ENCODE data around the gene ASB10.

ASB10 gene, protein sequence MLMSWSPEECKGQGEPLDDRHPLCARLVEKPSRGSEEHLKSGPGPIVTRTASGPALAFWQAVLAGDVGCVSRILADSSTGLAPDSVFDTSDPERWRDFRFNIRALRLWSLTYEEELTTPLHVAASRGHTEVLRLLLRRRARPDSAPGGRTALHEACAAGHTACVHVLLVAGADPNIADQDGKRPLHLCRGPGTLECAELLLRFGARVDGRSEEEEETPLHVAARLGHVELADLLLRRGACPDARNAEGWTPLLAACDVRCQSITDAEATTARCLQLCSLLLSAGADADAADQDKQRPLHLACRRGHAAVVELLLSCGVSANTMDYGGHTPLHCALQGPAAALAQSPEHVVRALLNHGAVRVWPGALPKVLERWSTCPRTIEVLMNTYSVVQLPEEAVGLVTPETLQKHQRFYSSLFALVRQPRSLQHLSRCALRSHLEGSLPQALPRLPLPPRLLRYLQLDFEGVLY

DNA sequence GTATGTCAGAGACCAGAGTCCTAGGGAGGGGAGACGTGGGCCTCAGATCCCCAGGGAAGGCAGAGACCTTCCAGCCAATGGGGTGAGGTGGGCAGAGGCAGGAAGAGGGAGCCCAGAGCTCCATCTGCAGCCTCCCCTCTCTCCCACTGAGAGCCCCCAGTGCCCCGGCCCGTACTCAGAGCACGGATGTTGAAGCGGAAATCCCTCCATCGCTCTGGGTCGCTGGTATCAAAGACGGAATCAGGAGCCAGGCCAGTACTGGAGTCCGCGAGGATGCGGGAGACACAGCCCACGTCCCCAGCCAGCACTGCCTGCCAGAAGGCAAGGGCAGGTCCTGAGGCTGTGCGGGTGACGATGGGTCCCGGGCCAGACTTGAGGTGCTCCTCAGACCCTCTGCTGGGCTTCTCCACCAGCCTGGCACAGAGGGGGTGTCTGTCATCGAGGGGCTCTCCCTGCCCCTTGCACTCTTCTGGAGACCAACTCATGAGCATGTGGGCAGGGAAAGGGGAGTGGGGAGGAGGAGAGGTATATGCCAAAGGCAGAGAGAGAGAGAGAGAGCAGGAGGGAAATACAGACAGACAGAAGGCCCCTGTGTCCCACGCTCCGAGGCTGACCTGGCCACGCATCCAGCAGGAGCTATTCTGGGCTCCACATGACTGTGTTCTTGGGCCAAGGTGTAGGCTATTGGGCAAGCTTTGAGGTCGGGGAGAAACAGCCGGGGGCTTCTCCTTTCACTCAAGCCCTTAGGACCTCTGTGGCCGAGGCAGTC, at the start of gene ASB10:
TSS of gene ASB10 (minus strand) at position 611 of the 769 bp plus-strand sequence. CDS start at position 491, 120 bp downstream.
- Histone ChIP-seq H3K4me1 (ENCODE audit: insufficient read depth, insufficient read length) (no peaks in the 10 kb centered on the region), H3K36me3 (ENCODE audit: insufficient read depth, insufficient read length, low read length) (no peaks in the 10 kb centered on the region), H3K4me3 (ENCODE audit: insufficient read length, low read depth) (no peak within 1 kb of the TSS), H3K9ac (ENCODE audit: insufficient read length, low read depth) (no peak within 1 kb of the TSS), H3K9me3 (ENCODE audit: insufficient read depth, low read length) (no peaks in the 10 kb centered on the region), H3K27me3 (ENCODE audit: insufficient read depth, insufficient read length) (no peaks in the 10 kb centered on the region)
- TF ChIP-seq YY1 (IDR thresholded peaks at IDR 0.05; ENCODE audit: insufficient read depth, insufficient read length) (no peak), ZNF274 (IDR thresholded peaks at IDR 0.05; ENCODE audit: low read depth, low read length) (no peak), SUZ12 (IDR thresholded peaks at IDR 0.05; ENCODE audit: extremely low read depth, insufficient read depth, insufficient read length) (no peak)
- DNase-seq (ENCODE audit: low read depth, low spot score): no peak

DNA sequence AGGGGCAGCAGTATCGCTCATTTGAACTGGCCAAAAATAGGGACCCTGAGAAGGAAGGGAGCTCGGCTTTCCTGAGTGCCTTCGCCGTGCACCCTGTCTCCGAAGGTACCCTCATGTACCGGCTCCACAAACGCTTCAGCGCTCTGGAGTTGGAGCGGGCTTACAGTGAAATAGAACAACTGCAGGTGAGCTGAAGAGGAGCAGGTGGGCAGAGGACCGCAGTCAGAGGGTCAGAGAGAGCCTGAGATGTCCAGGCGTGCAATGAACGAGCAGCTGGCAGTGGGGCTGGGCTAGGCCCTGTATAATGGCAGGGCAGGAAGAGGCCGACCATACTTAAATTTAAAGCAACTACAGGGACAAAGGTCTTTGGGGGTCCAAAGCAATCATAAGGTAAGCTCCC, 49.4 kb upstream of the ASB10 start:
- Histone ChIP-seq H3K36me3 (ENCODE audit: insufficient read depth, insufficient read length, low read length) (peaks cover 67% of the 10 kb centered on the region), H3K4me1 (ENCODE audit: insufficient read depth, insufficient read length) (no peaks in the 10 kb centered on the region), H3K4me3 (ENCODE audit: insufficient read length, low read depth) (no peak overlapping the region), H3K9ac (ENCODE audit: insufficient read length, low read depth) (no peak overlapping the region), H3K27me3 (ENCODE audit: insufficient read depth, insufficient read length) (no peaks in the 10 kb centered on the region), H3K9me3 (ENCODE audit: insufficient read depth, low read length) (no peaks in the 10 kb centered on the region)
- no peak for DNase-seq (ENCODE audit: low read depth, low spot score)
- TF ChIP-seq ZNF274 (IDR thresholded peaks at IDR 0.05; ENCODE audit: low read depth, low read length) (no peak), SUZ12 (IDR thresholded peaks at IDR 0.05; ENCODE audit: extremely low read depth, insufficient read depth, insufficient read length) (no peak), YY1 (IDR thresholded peaks at IDR 0.05; ENCODE audit: insufficient read depth, insufficient read length) (no peak)

DNA sequence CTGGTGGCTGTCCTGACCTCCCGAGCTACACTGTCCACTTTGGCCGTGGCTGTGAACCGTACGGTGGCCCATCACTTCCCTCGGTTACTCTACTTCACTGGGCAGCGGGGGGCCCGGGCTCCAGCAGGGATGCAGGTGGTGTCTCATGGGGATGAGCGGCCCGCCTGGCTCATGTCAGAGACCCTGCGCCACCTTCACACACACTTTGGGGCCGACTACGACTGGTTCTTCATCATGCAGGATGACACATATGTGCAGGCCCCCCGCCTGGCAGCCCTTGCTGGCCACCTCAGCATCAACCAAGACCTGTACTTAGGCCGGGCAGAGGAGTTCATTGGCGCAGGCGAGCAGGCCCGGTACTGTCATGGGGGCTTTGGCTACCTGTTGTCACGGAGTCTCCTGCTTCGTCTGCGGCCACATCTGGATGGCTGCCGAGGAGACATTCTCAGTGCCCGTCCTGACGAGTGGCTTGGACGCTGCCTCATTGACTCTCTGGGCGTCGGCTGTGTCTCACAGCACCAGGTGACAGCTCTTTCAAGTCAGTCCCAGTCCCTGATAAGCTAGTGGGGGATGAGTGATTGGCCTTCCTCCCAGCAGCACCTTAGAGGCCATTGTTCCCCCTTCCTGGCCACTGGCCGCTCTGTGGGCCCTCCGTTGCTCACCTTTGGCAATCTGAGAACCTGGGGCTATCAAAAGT, 48.2 kb upstream of the ASB10 start:
- TF ChIP-seq SUZ12 (IDR thresholded peaks at IDR 0.05; ENCODE audit: extremely low read depth, insufficient read depth, insufficient read length) (no peak), ZNF274 (IDR thresholded peaks at IDR 0.05; ENCODE audit: low read depth, low read length) (no peak), YY1 (IDR thresholded peaks at IDR 0.05; ENCODE audit: insufficient read depth, insufficient read length) (no peak)
- H3K4me1 ChIP-seq (ENCODE audit: insufficient read depth, insufficient read length): no peaks in the 10 kb centered on the region
- H3K9ac ChIP-seq (ENCODE audit: insufficient read length, low read depth): no peak overlapping the region
- no peaks in the 10 kb centered on the region for H3K27me3 ChIP-seq (ENCODE audit: insufficient read depth, insufficient read length)
- H3K4me3 ChIP-seq (ENCODE audit: insufficient read length, low read depth): no peak overlapping the region
- H3K9me3 ChIP-seq (ENCODE audit: insufficient read depth, low read length): no peaks in the 10 kb centered on the region
- H3K36me3 ChIP-seq (ENCODE audit: insufficient read depth, insufficient read length, low read length): peaks cover 62% of the 10 kb centered on the region
- no peak for DNase-seq (ENCODE audit: low read depth, low spot score)

DNA sequence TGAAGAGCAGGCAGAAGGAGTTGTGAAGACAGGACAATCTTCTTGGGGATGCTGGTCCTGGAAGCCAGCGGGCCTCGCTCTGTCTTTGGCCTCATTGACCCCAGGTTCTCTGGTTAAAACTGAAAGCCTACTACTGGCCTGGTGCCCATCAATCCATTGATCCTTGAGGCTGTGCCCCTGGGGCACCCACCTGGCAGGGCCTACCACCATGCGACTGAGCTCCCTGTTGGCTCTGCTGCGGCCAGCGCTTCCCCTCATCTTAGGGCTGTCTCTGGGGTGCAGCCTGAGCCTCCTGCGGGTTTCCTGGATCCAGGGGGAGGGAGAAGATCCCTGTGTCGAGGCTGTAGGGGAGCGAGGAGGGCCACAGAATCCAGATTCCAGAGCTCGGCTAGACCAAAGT, 46.8 kb upstream of the ASB10 start:
- no peak overlapping the region for H3K4me3 ChIP-seq (ENCODE audit: insufficient read length, low read depth)

DNA sequence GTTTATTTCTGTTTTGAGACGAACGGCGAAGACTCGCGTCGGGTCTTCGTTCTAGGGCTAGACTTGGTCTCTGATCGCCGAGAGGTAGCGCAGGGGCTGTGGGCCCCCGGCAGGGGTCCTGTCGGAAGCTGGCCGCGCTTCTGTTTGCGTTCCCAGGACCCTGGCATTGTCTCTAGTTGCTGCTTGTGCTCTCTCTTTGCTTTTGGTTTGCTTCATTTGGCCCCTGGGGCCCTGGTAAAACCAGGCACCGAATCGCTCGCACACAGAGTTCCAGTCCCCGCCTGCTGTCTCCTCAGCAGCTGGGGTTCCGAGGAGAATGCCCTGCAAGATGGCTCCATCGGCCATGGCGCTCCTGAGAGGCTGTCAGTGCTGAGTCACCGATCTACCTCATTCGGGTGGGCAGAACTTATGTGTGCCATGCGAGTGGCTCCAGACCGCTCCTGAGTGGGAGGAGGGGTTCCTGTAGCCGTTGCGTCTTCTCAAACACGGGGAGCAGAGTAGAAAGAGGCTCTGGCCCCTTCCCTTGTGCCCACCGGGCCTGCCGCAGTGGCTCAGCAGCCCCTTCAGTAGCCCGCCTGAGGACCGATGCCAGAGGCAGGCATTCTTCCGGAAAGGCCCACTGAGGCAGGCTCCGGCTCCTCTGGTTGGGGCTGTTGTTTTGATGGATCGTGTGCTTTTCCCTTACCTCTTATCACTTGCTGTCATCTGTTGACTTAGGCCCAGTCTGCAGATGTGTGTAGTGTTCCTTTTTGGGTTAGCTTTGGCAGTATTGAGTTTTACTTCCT, 46.1 kb upstream of the ASB10 start:
- no peak for DNase-seq (ENCODE audit: low read depth, low spot score)
- Histone ChIP-seq H3K36me3 (ENCODE audit: insufficient read depth, insufficient read length, low read length) (peaks cover 44% of the 10 kb centered on the region), H3K4me3 (ENCODE audit: insufficient read length, low read depth) (peak overlapping the region; percentile 88), H3K9me3 (ENCODE audit: insufficient read depth, low read length) (no peaks in the 10 kb centered on the region), H3K4me1 (ENCODE audit: insufficient read depth, insufficient read length) (no peaks in the 10 kb centered on the region), H3K9ac (ENCODE audit: insufficient read length, low read depth) (peak overlapping the region; percentile 86), H3K27me3 (ENCODE audit: insufficient read depth, insufficient read length) (no peaks in the 10 kb centered on the region)
- TF ChIP-seq ZNF274 (IDR thresholded peaks at IDR 0.05; ENCODE audit: low read depth, low read length) (no peak), YY1 (IDR thresholded peaks at IDR 0.05; ENCODE audit: insufficient read depth, insufficient read length) (no peak), SUZ12 (IDR thresholded peaks at IDR 0.05; ENCODE audit: extremely low read depth, insufficient read depth, insufficient read length) (no peak)

More for the DNA sequence above, 46.8 kb upstream of the ASB10 start:
- Histone ChIP-seq H3K9ac (ENCODE audit: insufficient read length, low read depth) (peak overlapping the region; percentile 86), H3K4me1 (ENCODE audit: insufficient read depth, insufficient read length) (no peaks in the 10 kb centered on the region), H3K9me3 (ENCODE audit: insufficient read depth, low read length) (no peaks in the 10 kb centered on the region), H3K27me3 (ENCODE audit: insufficient read depth, insufficient read length) (no peaks in the 10 kb centered on the region), H3K36me3 (ENCODE audit: insufficient read depth, insufficient read length, low read length) (peaks cover 49% of the 10 kb centered on the region)
- DNase-seq (ENCODE audit: low read depth, low spot score): no peak
- TF ChIP-seq ZNF274 (IDR thresholded peaks at IDR 0.05; ENCODE audit: low read depth, low read length) (no peak), SUZ12 (IDR thresholded peaks at IDR 0.05; ENCODE audit: extremely low read depth, insufficient read depth, insufficient read length) (no peak), YY1 (IDR thresholded peaks at IDR 0.05; ENCODE audit: insufficient read depth, insufficient read length) (no peak)

DNA sequence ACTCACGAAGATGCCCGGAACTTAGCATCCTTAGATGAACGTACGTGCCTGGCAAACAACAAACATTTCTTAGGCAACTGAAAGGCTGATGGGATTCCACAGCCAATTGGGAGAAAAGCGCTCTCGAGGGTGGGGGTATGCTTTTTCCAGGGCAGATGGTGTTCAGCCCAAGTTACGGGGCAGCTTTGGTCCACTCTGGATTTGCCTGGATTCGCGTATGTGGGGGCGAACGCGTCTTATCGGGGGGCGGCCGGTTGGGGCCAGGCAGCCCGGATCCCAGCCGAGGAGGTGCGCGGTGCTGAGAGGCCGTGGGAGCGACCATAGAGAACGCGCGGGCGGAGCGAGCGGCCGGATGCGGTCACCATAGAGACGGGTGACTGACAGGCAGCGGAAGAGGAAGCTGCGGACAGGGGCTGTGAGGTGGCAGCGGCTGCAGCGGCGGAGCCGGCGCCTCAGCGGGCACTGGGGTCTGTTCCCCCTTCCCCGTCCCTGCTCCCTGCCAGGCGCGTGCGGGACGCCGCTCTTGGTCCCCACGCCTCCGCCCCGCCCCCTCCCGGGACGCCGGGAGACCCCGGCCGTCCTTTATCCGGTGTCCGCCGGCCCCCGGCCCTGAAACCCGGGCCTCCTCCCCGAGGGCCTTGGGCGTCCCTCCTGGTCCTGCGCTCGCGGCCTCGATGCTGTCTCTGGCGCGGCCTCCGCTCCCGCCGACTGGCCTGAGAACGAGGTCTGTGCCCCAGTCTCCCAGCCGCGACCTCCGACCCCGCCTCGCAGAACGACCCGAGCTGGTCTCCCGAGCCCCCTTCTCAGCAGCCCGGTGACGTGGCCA, 45.3 kb upstream of the ASB10 start, which contains the start of gene CHPF2:
TSS of gene CHPF2 (plus strand) at position 393 of the 826 bp plus-strand sequence. CDS start 1,529 bp downstream, outside the sequence.
- peak; percentile 64 for DNase-seq (ENCODE audit: low read depth, low spot score)
- Histone ChIP-seq H3K36me3 (ENCODE audit: insufficient read depth, insufficient read length, low read length) (peaks cover 36% of the 10 kb centered on the region), H3K4me3 (ENCODE audit: insufficient read length, low read depth) (peak within 1 kb of the TSS; percentile 88), H3K9me3 (ENCODE audit: insufficient read depth, low read length) (no peaks in the 10 kb centered on the region), H3K4me1 (ENCODE audit: insufficient read depth, insufficient read length) (no peaks in the 10 kb centered on the region), H3K27me3 (ENCODE audit: insufficient read depth, insufficient read length) (no peaks in the 10 kb centered on the region), H3K9ac (ENCODE audit: insufficient read length, low read depth) (peak within 1 kb of the TSS; percentile 86)
- TF ChIP-seq ZNF274 (IDR thresholded peaks at IDR 0.05; ENCODE audit: low read depth, low read length): no peak
- TF ChIP-seq SUZ12 (IDR thresholded peaks at IDR 0.05; ENCODE audit: extremely low read depth, insufficient read depth, insufficient read length): no peak
- TF ChIP-seq YY1 (IDR thresholded peaks at IDR 0.05; ENCODE audit: insufficient read depth, insufficient read length): no peak

All from NT2/D1 (cell line).